Measurements from ENCODE around the gene ABHD17A.

- TF ChIP-seq POLR2AphosphoS5 (IDR thresholded peaks at IDR 0.05) (no peak), CTCF (IDR thresholded peaks at IDR 0.05) (no peak), EP300 (IDR thresholded peaks at IDR 0.05) (no peak)
Measured at GRCh38 chr19:1889907-1890306, 4.6 kb upstream of the ABHD17A start.
